GM23338 (cell line): ENCODE data around the gene RYR3. TPM values are rescaled to one million over a fixed set of nuclear protein-coding genes. Genes with fewer than 3 reads are reported as not detected.

Source experiments
- ATAC-seq: fragments of 200-7000 bp; cut with Tn5 transposase; 3 replicates; pipeline ENCODE4 v1.9.1; 2020
- DNase-seq: peaks from one replicate; pipeline ENCODE4 v3.0.0-alpha.2; 2015; ENCODE audit warnings: low spot score
- H2AFZ ChIP-seq: fragments of 200-600 bp; sonication (generic); 2 replicates; pipeline ENCODE4 v1.8.0; 2016; ENCODE audit warnings: antibody characterized with exemption, mild to moderate bottlenecking, moderate library complexity
- H3F3A ChIP-seq: fragments of 200-600 bp; sonication (generic); replicated peaks from 2 replicates; pipeline ENCODE4 v1.8.0; 2017; ENCODE audit warnings: antibody characterized with exemption, mixed run types, low read depth
- H3K27ac ChIP-seq: fragments of 200-600 bp; sonication (generic); 2 replicates; pipeline ENCODE4 v1.6.1; 2016; ENCODE audit warnings: low read depth
- H3K27me3 ChIP-seq: fragments of 200-600 bp; sonication (generic); 2 replicates; pipeline ENCODE4 v1.8.0; 2016; ENCODE audit warnings: mild to moderate bottlenecking, mixed run types, moderate library complexity; ENCODE audit not compliant: insufficient read depth
- H3K36me3 ChIP-seq: fragments of 200-600 bp; sonication (generic); 2 replicates; pipeline ENCODE4 v1.8.0; 2016; ENCODE audit warnings: mild to moderate bottlenecking; ENCODE audit not compliant: insufficient read depth
- H3K4me1 ChIP-seq: fragments of 200-600 bp; sonication (generic); 2 replicates; pipeline ENCODE4 v1.8.0; 2016; ENCODE audit warnings: mild to moderate bottlenecking, moderate library complexity; ENCODE audit not compliant: insufficient read depth
- H3K4me2 ChIP-seq: fragments of 200-600 bp; sonication (generic); 2 replicates; pipeline ENCODE4 v1.7.1; 2017; ENCODE audit warnings: mixed run types
- H3K4me3 ChIP-seq: fragments of 200-600 bp; sonication (generic); 2 replicates; pipeline ENCODE4 v1.6.1; 2016; ENCODE audit warnings: mixed run types
- H3K79me2 ChIP-seq: fragments of 200-600 bp; sonication (generic); replicated peaks from 2 replicates; pipeline ENCODE4 v1.8.0; 2017; ENCODE audit warnings: mild to moderate bottlenecking; ENCODE audit not compliant: insufficient read depth
- H3K9me2 ChIP-seq: fragments of 200-600 bp; sonication (generic); 2 replicates; pipeline ENCODE4 v1.8.0; 2017; ENCODE audit not compliant: insufficient read depth
- H4K20me1 ChIP-seq: fragments of 200-600 bp; sonication (generic); replicated peaks from 2 replicates; pipeline ENCODE4 v1.8.0; 2017; ENCODE audit warnings: mild to moderate bottlenecking; ENCODE audit not compliant: insufficient read depth
- H3K27ac Mint-ChIP-seq: 2 replicates; pipeline ENCODE4 v1.8.0; 2020; ENCODE audit warnings: inconsistent platforms, mild to moderate bottlenecking, moderate library complexity, mixed read lengths
- H3K27me3 Mint-ChIP-seq: 3 replicates; pipeline ENCODE4 v1.8.0; 2022; ENCODE audit warnings: low read depth, mild to moderate bottlenecking, moderate library complexity, mixed read lengths, inconsistent platforms; ENCODE audit not compliant: insufficient read depth, poor library complexity
- H3K36me3 Mint-ChIP-seq: 3 replicates; pipeline ENCODE4 v1.8.0; 2021; ENCODE audit warnings: low read depth, mild to moderate bottlenecking, inconsistent platforms, moderate library complexity, mixed read lengths
- H3K4me1 Mint-ChIP-seq: 3 replicates; pipeline ENCODE4 v1.8.0; 2020; ENCODE audit warnings: mild to moderate bottlenecking, inconsistent platforms, mixed read lengths
- H3K4me3 Mint-ChIP-seq: 3 replicates; pipeline ENCODE4 v1.8.0; 2021; ENCODE audit warnings: moderate library complexity, mild to moderate bottlenecking, inconsistent platforms, mixed read lengths
- H3K9me3 Mint-ChIP-seq: 3 replicates; pipeline ENCODE4 v1.8.0; 2020; ENCODE audit warnings: moderate library complexity, mild to moderate bottlenecking, inconsistent platforms, mixed read lengths
- CREB1 ChIP-seq: fragments of 250-450 bp; sonication (Bioruptor Pico); IDR thresholded peaks from 2 replicates; pipeline ENCODE4 v1.5.0; 2020; ENCODE audit warnings: low read depth, mild to moderate bottlenecking, moderate library complexity
- CTCF ChIP-seq, 2 experiments: fragments of 200-600 bp in 1 of 2; sonication (generic) in 1 of 2; conservative IDR thresholded peaks; 2 replicates each; pipeline versions ENCODE4 v1.5.1 to v1.6.1; 2016 to 2017; ENCODE audit warnings: antibody characterized with exemption in 2 of 2, low read depth in 2 of 2, mild to moderate bottlenecking in 2 of 2, moderate library complexity in 1 of 2
- ETS1 ChIP-seq: IDR thresholded peaks from 2 replicates; pipeline ENCODE4 v1.6.1; 2016; ENCODE audit warnings: antibody characterized with exemption
- EZH2 ChIP-seq: fragments of 200-600 bp; sonication (generic); IDR thresholded peaks from one replicate; pipeline ENCODE4 v1.8.0; 2017; ENCODE audit warnings: antibody characterized with exemption, mild to moderate bottlenecking, low read depth; ENCODE audit not compliant: unreplicated experiment
- EZH2phosphoT487 ChIP-seq: fragments of 200-600 bp; sonication (generic); IDR thresholded peaks from one replicate; pipeline ENCODE4 v1.8.1; 2018; ENCODE audit warnings: antibody characterized with exemption; ENCODE audit not compliant: unreplicated experiment
- JUNB ChIP-seq: IDR thresholded peaks from one replicate; pipeline ENCODE4 v1.6.1; 2016; ENCODE audit warnings: antibody characterized with exemption; ENCODE audit not compliant: unreplicated experiment
- NANOG ChIP-seq: IDR thresholded peaks from 2 replicates; pipeline ENCODE4 v1.6.1; 2016; ENCODE audit warnings: antibody characterized with exemption, borderline replicate concordance
- POLR2AphosphoS5 ChIP-seq: IDR thresholded peaks from 2 replicates; pipeline ENCODE4 v1.6.1; 2016; ENCODE audit warnings: antibody characterized with exemption, low read depth
- REST ChIP-seq: IDR thresholded peaks from one replicate; pipeline ENCODE4 v1.6.1; 2018; ENCODE audit warnings: antibody characterized with exemption; ENCODE audit not compliant: unreplicated experiment
- STAT1 ChIP-seq: IDR thresholded peaks from one replicate; pipeline ENCODE4 v1.6.1; 2016; ENCODE audit warnings: antibody characterized with exemption; ENCODE audit not compliant: unreplicated experiment
- ZNF114 ChIP-seq: fragments of 250-450 bp; sonication (Bioruptor Pico); IDR thresholded peaks from 2 replicates; pipeline ENCODE4 v1.5.0; 2020; ENCODE audit warnings: mild to moderate bottlenecking, moderate library complexity
- ZNF331 ChIP-seq: fragments of 250-450 bp; sonication (Bioruptor Pico); IDR thresholded peaks from 2 replicates; pipeline ENCODE4 v1.5.0; 2020; ENCODE audit warnings: low read depth, mild to moderate bottlenecking, moderate library complexity
- ZNF462 ChIP-seq: fragments of 250-450 bp; sonication (Bioruptor Pico); IDR thresholded peaks from 2 replicates; pipeline ENCODE4 v1.5.0; 2020; ENCODE audit warnings: mild to moderate bottlenecking, moderate library complexity
- polyA plus RNA-seq: library from polyadenylated mRNA; unstranded; fragments of >200 nt; fragmentation: Nextera tagmentation; extraction: Ambion mirVana; gene quantifications from 2 replicates; pipeline ENCODE4 v1.2.1, GENCODE V29; 2016
- total RNA-seq: library from RNA; depleted of rRNA; stranded (reverse); fragments of >200 nt; shearing (Covaris generic); gene quantifications from 2 replicates; pipeline ENCODE4 v1.2.3, GENCODE V29; 2014

Gene RYR3
- total and polyA plus RNA-seq, 2 experiments from 2014 or later = 1.1 to 1.2 TPM

- Histone ChIP-seq H3K27me3 (no peaks in the 10 kb centered on the region), H3K27ac (no peak overlapping the region), H3K4me1 (no peaks in the 10 kb centered on the region), H3K9me2 (0 out of 2 replicates have a peak, but pooled peaks cover under 1% of the 10 kb centered on the region), H3K79me2 (no peaks in the 10 kb centered on the region), H4K20me1 (no peaks in the 10 kb centered on the region), H3K36me3 (no peaks in the 10 kb centered on the region), H3K4me3 (no peak overlapping the region), H3F3A (no peaks in the 10 kb centered on the region), H3K4me2 (no peak overlapping the region), H2AFZ (no peak overlapping the region)
- no peak for DNase-seq
- no peak overlapping the region for H3K27ac Mint-ChIP-seq
- H3K27me3 Mint-ChIP-seq = peaks cover 4% of the 10 kb centered on the region
- ATAC-seq = no peak
- TF ChIP-seq POLR2AphosphoS5 (no peak), CREB1 (CRISPR knock-in tag) (no peak), JUNB (no peak), STAT1 (no peak), REST (no peak), CTCF (conservative IDR thresholded peaks at IDR 0.05; ENCODE audit: low read depth in 2 of 2) (no peak), ZNF331 (CRISPR knock-in tag) (no peak), EZH2phosphoT487 (no peak), ZNF462 (CRISPR knock-in tag) (no peak), EZH2 (no peak), ETS1 (no peak), ZNF114 (no peak), NANOG (no peak)
- H3K4me3 Mint-ChIP-seq = no peak overlapping the region
- H3K36me3 Mint-ChIP-seq = no peaks in the 10 kb centered on the region
- H3K9me3 Mint-ChIP-seq = no peaks in the 10 kb centered on the region
- H3K4me1 Mint-ChIP-seq = peaks cover 2% of the 10 kb centered on the region; the same call in 2 of the 3 replicates
These were observed 204.4 kb downstream of the RYR3 start for GRCh38 chr15:33515121-33515520.
